ENCODE results near the gene TTLL6. TPM values are rescaled to one million over a fixed set of nuclear protein-coding genes. Genes with fewer than 3 reads are reported as not detected.

TTLL6 gene
- total and polyA plus RNA-seq, 9 of the 15 experiments (the other 6 are each of a cell fraction or from before 2014, with no cell fraction given): 0.05 TPM; not detected in 8

- TF ChIP-seq NCOA2 (IDR thresholded peaks at IDR 0.05; ENCODE audit: partially characterized antibody in 2 of 2) (no peak), PBX2 (CRISPR knock-in tag; IDR thresholded peaks at IDR 0.05; ENCODE audit: low read depth) (no peak), PBX2 (tag; conservative IDR thresholded peaks at IDR 0.05; ENCODE audit: low read depth) (no peak), ZNF830 (CRISPR knock-in tag; IDR thresholded peaks at IDR 0.05) (no peak), ZNF785 (CRISPR knock-in tag; IDR thresholded peaks at IDR 0.05) (no peak), ZBTB11 (CRISPR knock-in tag; IDR thresholded peaks at IDR 0.05) (no peak), FOXP4 (CRISPR knock-in tag; IDR thresholded peaks at IDR 0.05; ENCODE audit: borderline replicate concordance) (peak; percentile 76; the same call in 1 of the 2 replicates), HNRNPH1 (optimal IDR thresholded peaks at IDR 0.05; ENCODE audit: low read depth, low read length) (no peak), BRCA1 (IDR thresholded peaks at IDR 0.05) (no peak), BRCA1 (CRISPR knock-in tag; IDR thresholded peaks at IDR 0.05) (no peak), SIX5 (IDR thresholded peaks at IDR 0.05; ENCODE audit: borderline replicate concordance in 1 of 2, insufficient read depth in 1 of 2, low read depth in 1 of 2, low read length in 2 of 2) (peak; percentile 75 to 81), ZNF79 (CRISPR knock-in tag; IDR thresholded peaks at IDR 0.05; ENCODE audit: low read depth) (no peak), SAFB2 (IDR thresholded peaks at IDR 0.05; ENCODE audit: borderline replicate concordance, low read depth, low read length, severe bottlenecking) (no peak), ZNF586 (CRISPR knock-in tag; conservative IDR thresholded peaks at IDR 0.05) (no peak)
Observed at GRCh38 chr17:48830840-48831548, 14.0 kb upstream of the TTLL6 start, which contains the start of gene CALCOCO2 (continued).
